HepG2 (cell line): ENCODE data around the gene OGFOD3. TPM values are rescaled to one million over a fixed set of nuclear protein-coding genes. Genes with fewer than 3 reads are reported as not detected.

Experiments
- CENPX ChIP-seq: sonication (generic); formaldehyde crosslinking; IDR thresholded peaks from 2 replicates; pipeline ENCODE4 v1.9.0; 2021; ENCODE audit warnings: mild to moderate bottlenecking, missing genetic modification reagents, moderate library complexity
- EED ChIP-seq: sonication (generic); formaldehyde crosslinking; IDR thresholded peaks from 2 replicates; pipeline ENCODE4 v1.5.0; 2020; ENCODE audit warnings: mild to moderate bottlenecking, missing genetic modification reagents
- FIP1L1 ChIP-seq: fragments of 200-400 bp; formaldehyde crosslinking; IDR thresholded peaks from 2 replicates; pipeline ENCODE4 v1.6.1; 2018; ENCODE audit warnings: low read depth, mild to moderate bottlenecking, low read length, moderate library complexity, borderline replicate concordance; ENCODE audit not compliant: insufficient read depth
- ISX ChIP-seq: sonication (generic); formaldehyde crosslinking; conservative IDR thresholded peaks from 2 replicates; pipeline ENCODE4 v1.5.0; 2020; ENCODE audit warnings: missing genetic modification reagents
- KDM5B ChIP-seq: sonication (generic); formaldehyde crosslinking; IDR thresholded peaks from 2 replicates; pipeline ENCODE4 v1.4.0; 2020; ENCODE audit warnings: missing genetic modification reagents, mild to moderate bottlenecking, borderline replicate concordance
- MAFF ChIP-seq: IDR thresholded peaks from 2 replicates; pipeline ENCODE4 v1.6.1; 2011; ENCODE audit warnings: low read depth, low read length, improper control_type of control experiment
- NR2C2 ChIP-seq: sonication (generic); formaldehyde crosslinking; IDR thresholded peaks from 2 replicates; pipeline ENCODE4 v1.4.0; 2020; ENCODE audit warnings: missing genetic modification reagents, mild to moderate bottlenecking, moderate library complexity, borderline replicate concordance
- RAD51 ChIP-seq: fragments of 450-650 bp; IDR thresholded peaks from 2 replicates; pipeline ENCODE4 v1.6.1; 2016; ENCODE audit warnings: borderline replicate concordance
- RFX3 ChIP-seq: IDR thresholded peaks from 2 replicates; pipeline ENCODE4 v1.6.1; 2016; ENCODE audit warnings: missing biosample characterization, missing genetic modification reagents
- SMAD3 ChIP-seq: sonication (generic); formaldehyde crosslinking; IDR thresholded peaks from 2 replicates; pipeline ENCODE4 v1.4.0; 2020; ENCODE audit warnings: missing genetic modification reagents
- SP1 ChIP-seq, 2 experiments: fragments of 450-650 bp in 1 of 2; sonication (generic) in 1 of 2; formaldehyde crosslinking in 1 of 2; IDR thresholded peaks; 2 replicates each; pipeline versions ENCODE4 v1.4.0 to v1.6.1; 2016 to 2020; ENCODE audit warnings: missing genetic modification reagents in 1 of 2
- ZNF282 ChIP-seq: fragments of 450-650 bp; IDR thresholded peaks from 2 replicates; pipeline ENCODE4 v1.6.1; 2018; ENCODE audit not compliant: partially characterized antibody
- ZNF547 ChIP-seq: sonication (generic); formaldehyde crosslinking; IDR thresholded peaks from 2 replicates; pipeline ENCODE4 v1.5.1; 2020; ENCODE audit warnings: mild to moderate bottlenecking, missing genetic modification reagents
- ZNF589 ChIP-seq: sonication (generic); formaldehyde crosslinking; conservative IDR thresholded peaks from 2 replicates; pipeline ENCODE4 v1.8.0; 2022; ENCODE audit warnings: mild to moderate bottlenecking, moderate library complexity, missing genetic modification reagents
- polyA plus RNA-seq, 8 experiments: library from polyadenylated mRNA; depleted of rRNA in 3 of 8; stranded (reverse) in 7 of 8; unstranded in 1 of 8; fragments of >200 nt; fragmentation: Illumina TruSeq in 4 of 8; extraction: Trizol in 4 of 8; gene quantifications; 2 replicates each; pipeline versions ENCODE4 v1.2.1 to v1.2.3, GENCODE V29; 2011 to 2016; ENCODE audit warnings: low read depth in 4 of 8, missing spikeins in 1 of 8, mixed read lengths in 1 of 8; ENCODE audit not compliant: insufficient read depth in 1 of 8
- total RNA-seq, 5 experiments: library from RNA; depleted of rRNA; stranded (reverse); fragments of >200 nt; fragmentation: Illumina TruSeq; extraction: Trizol; gene quantifications; 2 replicates each; pipeline ENCODE4 v1.2.3, GENCODE V29; 2016; ENCODE audit warnings: low read depth in 1 of 5
- TF ChIP-seq, protein P1 (sequence below): sonication (generic); formaldehyde crosslinking; IDR thresholded peaks from 2 replicates; pipeline ENCODE4 v1.8.0; 2022; ENCODE audit warnings: missing genetic modification reagents, mild to moderate bottlenecking, moderate library complexity, borderline replicate concordance
- TF ChIP-seq, protein P2 (sequence below): sonication (generic); formaldehyde crosslinking; IDR thresholded peaks from 2 replicates; pipeline ENCODE4 v1.8.1; 2023; ENCODE audit warnings: missing genetic modification reagents, mild to moderate bottlenecking, borderline replicate concordance
- TF ChIP-seq, protein P3 (sequence below): sonication (generic); formaldehyde crosslinking; IDR thresholded peaks from 2 replicates; pipeline ENCODE4 v1.8.1; 2023; ENCODE audit warnings: mild to moderate bottlenecking, inconsistent platforms, moderate library complexity, missing genetic modification reagents, borderline replicate concordance
- TF ChIP-seq, protein P4 (sequence below): sonication (generic); formaldehyde crosslinking; IDR thresholded peaks from 2 replicates; pipeline ENCODE4 v1.8.1; 2023; ENCODE audit warnings: mild to moderate bottlenecking, moderate library complexity, missing genetic modification reagents
- TF ChIP-seq, protein P5 (sequence below): sonication (generic); formaldehyde crosslinking; IDR thresholded peaks from 2 replicates; pipeline ENCODE4 v1.9.0; 2021; ENCODE audit warnings: missing genetic modification reagents, borderline replicate concordance
- TF ChIP-seq, protein P6 (sequence below): sonication (generic); formaldehyde crosslinking; IDR thresholded peaks from 2 replicates; pipeline ENCODE4 v1.4.0; 2020; ENCODE audit warnings: missing genetic modification reagents, borderline replicate concordance

The OGFOD3 gene
- total and polyA plus RNA-seq, 2 of the 13 experiments (the other 11 are each of a cell fraction or from before 2014, with no cell fraction given): 40.0 to 42.1 TPM

DNA sequence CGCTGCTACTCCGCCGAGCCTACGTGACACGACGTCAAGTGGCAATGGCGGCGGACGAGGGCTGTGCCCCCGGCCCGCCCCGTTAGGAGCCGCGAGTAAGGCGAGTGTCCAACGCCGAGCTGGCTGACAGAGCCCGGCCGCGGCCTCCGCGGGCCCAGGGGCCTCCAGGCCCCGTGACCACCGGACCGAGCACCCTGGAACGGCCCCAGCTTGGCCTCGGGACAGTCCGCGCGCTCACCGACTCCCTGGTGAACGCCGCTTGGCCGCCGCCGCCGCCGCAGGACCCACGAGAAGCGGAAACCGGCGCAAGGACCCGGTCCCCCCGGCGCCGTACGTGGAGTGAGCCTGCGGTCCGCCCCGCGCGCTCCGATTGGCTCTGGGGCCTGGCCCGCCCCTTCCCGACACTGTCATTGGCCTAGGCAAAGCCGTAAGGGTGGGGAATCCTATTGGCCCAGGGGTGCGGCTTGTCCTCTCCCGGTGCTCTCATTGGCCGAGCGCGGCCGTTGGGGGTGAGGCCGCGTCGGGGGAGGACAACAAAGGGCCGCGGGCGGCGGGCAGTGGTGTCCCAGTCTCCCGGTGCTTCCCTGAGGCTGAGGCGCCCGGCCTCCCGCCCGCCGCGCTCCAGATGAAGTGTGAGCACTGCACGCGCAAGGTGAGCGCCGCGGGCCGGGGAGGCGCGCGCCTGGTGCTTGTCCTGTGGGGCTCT, 39.9 kb upstream of the OGFOD3 start, which contains the start of gene NARF (continued):
- TF ChIP-seq, protein P1, sequence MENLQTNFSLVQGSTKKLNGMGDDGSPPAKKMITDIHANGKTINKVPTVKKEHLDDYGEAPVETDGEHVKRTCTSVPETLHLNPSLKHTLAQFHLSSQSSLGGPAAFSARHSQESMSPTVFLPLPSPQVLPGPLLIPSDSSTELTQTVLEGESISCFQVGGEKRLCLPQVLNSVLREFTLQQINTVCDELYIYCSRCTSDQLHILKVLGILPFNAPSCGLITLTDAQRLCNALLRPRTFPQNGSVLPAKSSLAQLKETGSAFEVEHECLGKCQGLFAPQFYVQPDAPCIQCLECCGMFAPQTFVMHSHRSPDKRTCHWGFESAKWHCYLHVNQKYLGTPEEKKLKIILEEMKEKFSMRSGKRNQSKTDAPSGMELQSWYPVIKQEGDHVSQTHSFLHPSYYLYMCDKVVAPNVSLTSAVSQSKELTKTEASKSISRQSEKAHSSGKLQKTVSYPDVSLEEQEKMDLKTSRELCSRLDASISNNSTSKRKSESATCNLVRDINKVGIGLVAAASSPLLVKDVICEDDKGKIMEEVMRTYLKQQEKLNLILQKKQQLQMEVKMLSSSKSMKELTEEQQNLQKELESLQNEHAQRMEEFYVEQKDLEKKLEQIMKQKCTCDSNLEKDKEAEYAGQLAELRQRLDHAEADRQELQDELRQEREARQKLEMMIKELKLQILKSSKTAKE (CRISPR knock-in tag): no peak
- TF ChIP-seq EED (CRISPR knock-in tag) (0 out of 2 replicates have a peak, but pooled peaks have one; percentile 30), FIP1L1 (no peak; the same call in 1 of the 2 replicates), ISX (CRISPR knock-in tag) (no peak), RFX3 (no peak), ZNF282 (no peak), ZNF589 (peak; percentile 83; the same call in 1 of the 2 replicates), SP1 (IDR thresholded peaks at IDR 0.05) (peak; percentile 53; the same call in 1 of the 2 replicates), SP1 (CRISPR knock-in tag; IDR thresholded peaks at IDR 0.05) (peak; percentile 93), MAFF (no peak), KDM5B (peak; percentile 96), RAD51 (no peak), ZNF547 (peak; percentile 95), NR2C2 (peak; percentile 75), SMAD3 (CRISPR knock-in tag) (peak; percentile 15; the same call in 1 of the 2 replicates), CENPX (CRISPR knock-in tag) (no peak)
- TF ChIP-seq, protein P2, sequence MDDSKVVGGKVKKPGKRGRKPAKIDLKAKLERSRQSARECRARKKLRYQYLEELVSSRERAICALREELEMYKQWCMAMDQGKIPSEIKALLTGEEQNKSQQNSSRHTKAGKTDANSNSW (CRISPR knock-in tag): 0 out of 2 replicates have a peak, but pooled peaks have one; percentile 27
- TF ChIP-seq, protein P3, sequence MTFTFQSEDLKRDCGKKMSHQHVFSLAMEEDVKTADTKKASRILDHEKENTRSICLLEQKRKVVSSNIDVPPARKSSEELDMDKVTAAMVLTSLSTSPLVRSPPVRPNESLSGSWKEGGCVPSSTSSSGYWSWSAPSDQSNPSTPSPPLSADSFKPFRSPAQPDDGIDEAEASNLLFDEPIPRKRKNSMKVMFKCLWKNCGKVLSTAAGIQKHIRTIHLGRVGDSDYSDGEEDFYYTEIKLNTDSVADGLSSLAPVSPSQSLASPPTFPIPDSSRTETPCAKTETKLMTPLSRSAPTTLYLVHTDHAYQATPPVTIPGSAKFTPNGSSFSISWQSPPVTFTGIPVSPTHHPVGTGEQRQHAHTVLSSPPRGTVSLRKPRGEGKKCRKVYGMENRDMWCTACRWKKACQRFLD (CRISPR knock-in tag): peak; percentile 97
- TF ChIP-seq, protein P4, sequence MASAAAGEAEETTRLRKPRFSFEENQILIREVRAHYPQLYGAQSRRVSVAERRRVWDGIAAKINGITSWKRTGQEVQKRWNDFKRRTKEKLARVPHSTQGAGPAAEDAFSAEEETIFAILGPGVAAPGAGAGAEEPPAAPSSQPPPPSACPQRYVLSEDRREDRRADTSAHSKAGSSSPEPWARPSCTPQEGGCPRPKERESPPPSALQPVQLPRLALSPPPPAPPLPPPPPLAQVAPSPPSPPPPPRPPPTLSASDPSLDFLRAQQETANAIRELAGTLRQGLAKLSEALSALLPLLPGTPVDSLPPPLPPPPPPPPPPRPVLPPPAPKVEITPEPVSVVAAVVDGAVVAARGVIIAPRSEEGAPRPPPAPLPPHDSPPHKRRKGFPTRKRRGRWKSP: peak; percentile 94
- TF ChIP-seq, protein P5, sequence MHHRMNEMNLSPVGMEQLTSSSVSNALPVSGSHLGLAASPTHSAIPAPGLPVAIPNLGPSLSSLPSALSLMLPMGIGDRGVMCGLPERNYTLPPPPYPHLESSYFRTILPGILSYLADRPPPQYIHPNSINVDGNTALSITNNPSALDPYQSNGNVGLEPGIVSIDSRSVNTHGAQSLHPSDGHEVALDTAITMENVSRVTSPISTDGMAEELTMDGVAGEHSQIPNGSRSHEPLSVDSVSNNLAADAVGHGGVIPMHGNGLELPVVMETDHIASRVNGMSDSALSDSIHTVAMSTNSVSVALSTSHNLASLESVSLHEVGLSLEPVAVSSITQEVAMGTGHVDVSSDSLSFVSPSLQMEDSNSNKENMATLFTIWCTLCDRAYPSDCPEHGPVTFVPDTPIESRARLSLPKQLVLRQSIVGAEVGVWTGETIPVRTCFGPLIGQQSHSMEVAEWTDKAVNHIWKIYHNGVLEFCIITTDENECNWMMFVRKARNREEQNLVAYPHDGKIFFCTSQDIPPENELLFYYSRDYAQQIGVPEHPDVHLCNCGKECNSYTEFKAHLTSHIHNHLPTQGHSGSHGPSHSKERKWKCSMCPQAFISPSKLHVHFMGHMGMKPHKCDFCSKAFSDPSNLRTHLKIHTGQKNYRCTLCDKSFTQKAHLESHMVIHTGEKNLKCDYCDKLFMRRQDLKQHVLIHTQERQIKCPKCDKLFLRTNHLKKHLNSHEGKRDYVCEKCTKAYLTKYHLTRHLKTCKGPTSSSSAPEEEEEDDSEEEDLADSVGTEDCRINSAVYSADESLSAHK (CRISPR knock-in tag): no peak
- TF ChIP-seq, protein P6, sequence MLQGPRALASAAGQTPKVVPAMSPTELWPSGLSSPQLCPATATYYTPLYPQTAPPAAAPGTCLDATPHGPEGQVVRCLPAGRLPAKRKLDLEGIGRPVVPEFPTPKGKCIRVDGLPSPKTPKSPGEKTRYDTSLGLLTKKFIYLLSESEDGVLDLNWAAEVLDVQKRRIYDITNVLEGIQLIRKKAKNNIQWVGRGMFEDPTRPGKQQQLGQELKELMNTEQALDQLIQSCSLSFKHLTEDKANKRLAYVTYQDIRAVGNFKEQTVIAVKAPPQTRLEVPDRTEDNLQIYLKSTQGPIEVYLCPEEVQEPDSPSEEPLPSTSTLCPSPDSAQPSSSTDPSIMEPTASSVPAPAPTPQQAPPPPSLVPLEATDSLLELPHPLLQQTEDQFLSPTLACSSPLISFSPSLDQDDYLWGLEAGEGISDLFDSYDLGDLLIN (CRISPR knock-in tag): peak; percentile 83; the same call in 1 of the 2 replicates
